Central memory CD4-positive, alpha-beta T cell (primary cell): ENCODE measurements around the gene TMEFF2.
A peak's percentile ranks its signal among the peaks of the same experiment; 100 is the strongest.

Experiments used
- DNase-seq: peaks from one replicate; pipeline ENCODE4 v3.0.0; 2022
- total RNA-seq, 3 experiments: gene quantifications; one replicate each; lab custom pipeline; 2026; lab: John Stamatoyannopoulos, UW

The TMEFF2 gene, protein sequence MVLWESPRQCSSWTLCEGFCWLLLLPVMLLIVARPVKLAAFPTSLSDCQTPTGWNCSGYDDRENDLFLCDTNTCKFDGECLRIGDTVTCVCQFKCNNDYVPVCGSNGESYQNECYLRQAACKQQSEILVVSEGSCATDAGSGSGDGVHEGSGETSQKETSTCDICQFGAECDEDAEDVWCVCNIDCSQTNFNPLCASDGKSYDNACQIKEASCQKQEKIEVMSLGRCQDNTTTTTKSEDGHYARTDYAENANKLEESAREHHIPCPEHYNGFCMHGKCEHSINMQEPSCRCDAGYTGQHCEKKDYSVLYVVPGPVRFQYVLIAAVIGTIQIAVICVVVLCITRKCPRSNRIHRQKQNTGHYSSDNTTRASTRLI
- total RNA-seq: 0 reads per million in 3 experiments

DNA sequence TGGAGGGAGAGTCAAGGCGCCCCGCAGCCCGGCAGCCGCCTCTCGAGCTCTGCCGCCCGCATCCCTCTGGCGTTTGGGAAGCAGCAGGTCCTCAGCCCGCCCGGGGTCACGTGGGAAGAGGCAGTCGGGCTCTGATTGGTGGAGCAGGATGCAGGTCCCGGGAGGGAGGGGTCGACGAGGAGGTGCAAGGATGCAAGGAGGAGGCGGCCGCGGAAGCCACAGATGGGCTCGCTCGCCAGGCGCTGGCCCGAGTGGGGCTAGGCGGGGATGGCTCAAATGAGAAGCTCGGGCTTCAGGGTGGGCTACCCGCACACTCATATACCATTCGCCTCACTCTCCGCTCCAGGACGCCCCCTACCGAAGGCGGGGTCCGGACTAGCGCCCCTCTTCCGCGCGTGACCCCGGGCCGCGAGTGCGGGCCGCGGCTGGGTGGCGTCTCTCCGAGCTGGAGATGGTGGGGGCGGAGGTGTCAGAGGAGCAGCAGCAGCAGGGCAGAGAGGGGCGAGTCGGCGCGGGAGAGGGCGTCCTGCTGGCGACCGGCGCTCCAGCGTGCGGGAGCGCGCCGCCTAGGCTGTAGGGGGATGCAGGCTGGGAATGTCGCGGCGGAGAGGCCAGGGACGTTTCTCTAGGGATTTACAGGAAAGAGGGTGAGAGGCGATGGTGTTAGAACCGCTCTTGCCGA is at the start of gene TMEFF2:
TSS of gene TMEFF2 (minus strand) at position 68 of the 682 bp plus-strand sequence. CDS start 409 bp downstream, outside the sequence.
- DNase-seq: peak; percentile 2

DNA sequence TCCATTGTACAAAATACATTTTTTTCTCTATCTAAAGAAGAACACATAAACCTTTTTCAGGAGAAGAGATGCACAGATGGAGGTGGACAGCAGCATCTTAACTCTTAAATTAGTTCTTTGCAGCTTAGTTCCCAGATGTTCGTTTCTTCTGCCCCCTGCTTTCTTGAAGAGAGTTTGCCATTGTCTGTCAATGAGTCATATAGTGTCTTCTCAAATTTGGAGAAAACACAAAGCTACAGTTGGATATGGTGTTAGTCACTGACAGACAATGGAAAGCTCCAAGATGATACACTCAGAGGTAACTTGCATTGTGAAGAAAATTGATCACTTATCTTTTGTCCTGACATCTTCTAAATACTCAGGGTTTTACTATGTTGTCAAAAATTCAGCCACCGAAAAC is 48.8 kb upstream of the TMEFF2 start:
- no peak for DNase-seq

GRCh38 chr2:192236136-192236535 is 41.4 kb upstream of the TMEFF2 start:
- DNase-seq: no peak

DNA sequence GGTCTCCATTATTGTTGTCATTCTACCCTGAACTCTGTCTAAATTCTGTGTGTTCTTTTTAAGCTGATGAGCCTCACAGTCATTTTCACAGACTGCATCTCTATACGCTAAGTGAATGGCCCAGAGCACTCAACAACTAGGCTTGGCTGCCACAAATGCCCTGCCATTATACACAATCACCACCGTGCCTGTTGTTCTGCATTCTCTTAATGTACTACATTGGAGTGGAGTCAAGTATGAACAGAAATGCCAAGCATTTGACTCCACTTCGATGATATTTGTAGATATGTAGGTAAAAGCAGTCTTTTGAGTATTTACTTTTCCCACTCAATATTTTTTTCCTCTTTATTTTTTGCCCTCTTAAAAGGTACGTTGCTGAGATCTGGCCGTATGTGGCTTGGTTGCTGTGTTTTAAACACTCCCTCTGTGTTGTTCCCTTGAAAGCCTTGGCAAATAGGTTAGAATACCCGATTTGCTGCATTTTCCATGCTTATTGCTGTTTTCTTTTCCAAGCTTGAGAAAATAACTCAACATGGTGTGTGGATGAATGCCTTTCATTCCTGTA is 36.2 kb upstream of the TMEFF2 start:
- DNase-seq: no peak

- DNase-seq: no peak
Measured at GRCh38 chr2:192228685-192229084, 34.0 kb upstream of the TMEFF2 start.

GRCh38 chr2:192218970-192219369 is 24.2 kb upstream of the TMEFF2 start:
- no peak for DNase-seq

GRCh38 chr2:192218377-192218776 is 23.6 kb upstream of the TMEFF2 start:
- no peak for DNase-seq

- DNase-seq: no peak
Measured at GRCh38 chr2:192216336-192216735, 21.6 kb upstream of the TMEFF2 start.

DNA sequence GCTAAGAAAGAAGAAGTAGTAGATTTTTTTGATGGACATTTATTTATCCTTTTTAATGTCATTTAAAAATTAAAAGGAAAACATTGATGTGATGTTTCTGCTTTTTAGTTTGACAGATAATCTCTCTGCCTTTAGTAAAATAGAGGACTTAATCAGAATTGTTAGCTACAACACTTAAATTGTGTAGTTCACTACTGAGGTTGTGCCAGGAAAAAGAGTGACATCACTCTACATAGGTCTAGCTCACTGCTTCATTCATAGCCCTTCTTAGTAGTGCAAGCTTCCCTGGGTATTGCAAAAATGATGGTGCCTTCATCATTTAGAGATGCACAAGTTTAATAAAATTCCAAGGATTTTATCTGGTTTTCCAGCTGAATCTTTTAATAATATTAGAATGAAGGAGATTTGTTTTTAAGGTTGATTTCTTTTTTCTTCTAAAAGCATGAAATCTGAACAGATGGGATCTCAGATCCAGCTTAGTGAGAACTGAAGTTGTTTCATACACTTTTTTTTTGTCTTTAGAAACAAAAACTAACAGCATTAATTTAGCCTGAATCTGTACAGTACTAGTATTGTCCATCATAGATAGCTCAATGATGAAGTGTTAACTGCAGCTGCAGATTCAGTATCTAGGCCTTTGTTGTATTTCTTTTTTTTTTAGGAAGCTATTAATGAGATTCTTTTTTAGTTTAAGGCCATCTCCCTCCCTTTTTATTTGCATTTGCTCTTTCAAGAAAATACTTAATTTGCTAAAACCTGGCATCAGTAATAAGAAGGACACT is 20.6 kb upstream of the TMEFF2 start:
- no peak for DNase-seq

GRCh38 chr2:192208848-192209247 is 14.1 kb upstream of the TMEFF2 start:
- no peak for DNase-seq

GRCh38 chr2:192206399-192206798 is 11.7 kb upstream of the TMEFF2 start:
- no peak for DNase-seq

DNA sequence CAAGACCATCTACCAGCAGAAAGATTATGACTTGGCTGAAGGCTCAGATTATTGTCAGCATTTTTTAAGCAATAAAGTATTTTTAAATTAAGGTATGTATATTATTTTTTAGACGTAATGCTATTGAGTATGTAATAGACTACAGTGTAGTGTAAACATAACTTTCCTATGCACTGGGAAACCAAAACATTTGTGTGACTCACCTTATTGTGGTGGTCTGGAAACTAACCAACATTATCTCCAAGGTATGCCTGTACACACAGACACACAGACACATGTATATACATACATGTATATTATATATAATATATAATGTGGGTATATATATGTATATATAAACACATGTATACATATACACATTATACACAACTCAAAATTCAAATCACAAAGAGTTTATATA is 9.1 kb upstream of the TMEFF2 start:
- no peak for DNase-seq

- DNase-seq: no peak
Measured at GRCh38 chr2:192202373-192202772, 7.6 kb upstream of the TMEFF2 start.

DNA sequence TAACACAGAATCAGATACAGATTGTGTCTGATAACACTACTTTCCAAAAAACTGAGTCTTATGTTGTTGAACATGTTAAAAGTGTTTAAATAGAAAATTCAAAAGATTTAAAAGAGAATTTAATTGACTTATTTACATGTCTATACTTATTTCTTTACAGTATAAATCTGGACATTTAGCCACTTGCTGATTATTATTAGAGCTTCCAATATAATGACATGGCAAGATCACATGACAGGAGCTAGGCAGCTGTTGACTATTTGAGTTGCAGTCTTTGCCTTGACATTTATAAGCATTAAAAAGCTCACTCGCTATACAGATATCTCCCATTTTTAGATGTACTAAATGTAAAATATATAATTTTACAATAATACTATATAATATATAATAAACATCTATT is 6.4 kb upstream of the TMEFF2 start:
- no peak for DNase-seq

DNA sequence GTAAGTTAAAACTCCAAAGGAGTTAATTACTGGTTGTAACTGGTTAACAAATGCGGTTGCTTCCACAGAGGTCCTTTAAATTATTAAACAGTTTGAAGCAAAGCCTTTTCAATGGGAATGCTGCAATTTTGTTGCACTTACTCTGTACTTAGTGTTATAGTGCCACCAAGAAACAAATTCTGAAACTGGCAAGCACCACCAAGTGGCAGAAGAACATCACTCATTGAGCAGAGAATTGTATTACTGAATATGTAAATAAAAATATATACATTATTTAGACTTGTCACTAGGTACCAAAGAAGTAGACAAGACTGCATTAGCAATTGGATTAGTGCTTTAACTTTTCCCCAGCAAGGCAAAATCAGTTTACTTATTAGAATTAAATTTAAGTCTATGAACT is 2.6 kb upstream of the TMEFF2 start:
- DNase-seq: no peak

DNA sequence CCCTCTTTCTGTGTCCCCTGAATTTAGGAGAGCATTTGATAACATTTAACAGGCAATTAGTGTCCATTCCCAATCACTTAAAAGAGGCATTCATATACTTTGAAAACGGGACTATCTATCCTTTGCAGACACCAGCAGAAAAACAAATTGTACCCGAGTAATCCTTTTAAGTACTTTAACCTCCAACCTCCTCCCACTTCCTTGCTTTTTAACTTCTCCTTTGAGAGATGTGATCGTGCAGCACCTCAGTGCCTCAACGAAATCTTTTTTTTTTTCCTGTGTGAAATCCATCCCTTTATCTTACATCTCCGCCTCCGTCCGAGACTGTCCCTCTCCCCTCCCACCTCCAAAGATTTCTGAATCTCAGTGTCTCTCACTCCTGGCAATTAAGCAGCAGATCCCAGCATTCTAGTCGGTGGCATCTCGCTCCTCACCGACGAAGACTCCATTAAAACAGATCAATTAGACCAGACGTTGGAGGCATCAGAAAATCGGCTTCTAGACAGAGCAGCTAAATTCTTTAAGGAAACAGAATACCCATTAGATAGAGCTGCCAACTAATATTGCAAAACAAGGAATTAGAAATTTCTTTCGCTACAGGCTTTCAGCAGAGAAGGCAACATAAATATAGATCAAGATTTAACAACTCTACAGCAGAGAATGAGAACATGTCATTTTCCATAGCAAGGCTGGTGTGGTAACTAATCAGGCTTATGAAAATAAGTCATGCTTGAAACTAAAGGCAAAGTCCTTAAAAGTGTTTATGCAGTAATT is 1.9 kb upstream of the TMEFF2 start:
- no peak for DNase-seq

GRCh38 chr2:192195548-192196418 is 1.1 kb upstream of the TMEFF2 start:
- no peak for DNase-seq

GRCh38 chr2:192194265-192194865 is 368 bp downstream of the TMEFF2 start:
- DNase-seq: peak; percentile 6

DNA sequence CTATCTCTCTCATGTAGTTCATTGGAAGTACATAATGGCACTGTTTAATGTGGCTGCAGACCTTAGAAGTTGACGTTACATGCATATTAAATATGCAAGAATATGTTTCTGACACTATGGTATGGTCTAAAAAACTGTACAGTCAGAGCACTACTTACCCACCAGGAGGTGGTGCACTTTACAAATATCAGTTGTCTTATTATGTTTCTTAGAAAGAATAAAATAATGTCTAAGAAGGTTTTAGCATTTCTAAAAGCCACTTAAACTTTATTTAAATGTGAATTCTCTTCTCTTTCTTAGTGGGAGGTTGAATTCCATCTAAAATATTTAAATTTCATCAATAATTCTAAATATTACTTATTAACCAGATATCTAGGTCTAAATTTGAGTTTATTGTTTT is 4.3 kb downstream of the TMEFF2 start:
- no peak for DNase-seq

GRCh38 chr2:192186806-192187205 is 7.9 kb downstream of the TMEFF2 start:
- no peak for DNase-seq

DNA sequence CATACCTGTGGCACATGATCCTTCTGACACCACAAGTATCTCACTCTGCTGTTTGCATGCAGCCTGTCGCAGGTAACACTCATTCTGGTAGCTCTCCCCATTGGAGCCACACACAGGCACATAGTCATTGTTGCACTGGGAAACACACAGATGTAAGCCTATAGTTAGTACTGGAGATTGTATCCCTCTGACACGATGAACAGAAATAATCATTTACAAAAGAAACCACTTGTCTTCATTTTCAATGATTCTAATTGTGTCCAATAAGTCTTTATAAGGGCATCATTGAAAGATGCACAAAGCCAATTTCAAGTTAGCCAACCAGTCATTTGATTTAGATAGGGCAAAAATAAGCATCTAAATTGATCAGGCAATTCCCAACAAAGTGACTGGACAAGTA is 10.4 kb downstream of the TMEFF2 start:
- no peak for DNase-seq
